Measurements from ENCODE around the gene IRF4.

Gene IRF4

DNA sequence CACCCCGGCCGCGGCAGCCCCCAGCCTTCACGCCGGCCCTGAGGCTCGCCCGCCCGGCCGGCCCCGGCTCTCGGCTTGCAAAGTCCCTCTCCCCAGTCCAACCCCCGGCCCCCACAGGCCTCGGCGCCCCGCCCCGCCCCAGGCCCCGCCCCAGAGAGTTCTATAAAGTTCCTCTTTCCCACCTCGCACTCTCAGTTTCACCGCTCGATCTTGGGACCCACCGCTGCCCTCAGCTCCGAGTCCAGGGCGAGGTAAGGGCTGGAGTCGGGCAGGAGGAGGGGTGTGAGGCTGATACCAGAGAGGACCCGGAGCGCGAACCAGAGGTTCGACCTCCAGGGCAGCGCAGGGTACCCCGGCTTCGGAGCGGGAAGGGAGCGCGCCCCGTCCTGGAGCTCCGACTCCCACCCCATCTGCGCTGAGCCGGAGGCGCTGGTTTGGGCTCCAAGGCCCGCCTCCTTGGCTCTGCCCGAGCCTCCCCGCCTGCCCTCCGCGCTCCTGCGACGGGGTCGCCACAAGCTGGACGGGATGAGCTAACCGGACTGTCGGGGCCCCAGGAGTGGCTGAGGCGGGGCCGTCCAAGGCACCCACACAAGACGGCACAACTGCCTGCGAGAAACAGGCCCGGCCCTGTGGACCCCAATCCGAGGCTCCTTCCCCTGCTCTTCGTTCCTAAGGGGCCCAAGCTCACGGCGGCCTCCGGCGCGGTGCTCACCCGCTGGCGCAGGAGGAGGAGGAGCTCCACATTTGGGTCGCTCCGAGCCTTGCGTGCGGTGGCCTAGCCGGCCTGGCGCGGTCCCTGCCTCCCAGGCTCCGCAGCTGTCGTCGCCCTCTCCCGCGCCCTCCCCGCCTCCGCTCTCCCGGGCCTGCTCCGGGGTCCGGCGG, at the start of gene IRF4:
Gene IRF4 (plus strand): TSS at position 194 of the 882 bp plus-strand sequence. CDS start 1,401 bp downstream, outside the sequence.
- no peak within 1 kb of the TSS for H3K4me3 ChIP-seq (replicated peaks; ENCODE audit: low read depth, low read length)
- no peak for DNase-seq (ENCODE audit: extremely low read depth, low read depth)
- TF ChIP-seq, protein P1, sequence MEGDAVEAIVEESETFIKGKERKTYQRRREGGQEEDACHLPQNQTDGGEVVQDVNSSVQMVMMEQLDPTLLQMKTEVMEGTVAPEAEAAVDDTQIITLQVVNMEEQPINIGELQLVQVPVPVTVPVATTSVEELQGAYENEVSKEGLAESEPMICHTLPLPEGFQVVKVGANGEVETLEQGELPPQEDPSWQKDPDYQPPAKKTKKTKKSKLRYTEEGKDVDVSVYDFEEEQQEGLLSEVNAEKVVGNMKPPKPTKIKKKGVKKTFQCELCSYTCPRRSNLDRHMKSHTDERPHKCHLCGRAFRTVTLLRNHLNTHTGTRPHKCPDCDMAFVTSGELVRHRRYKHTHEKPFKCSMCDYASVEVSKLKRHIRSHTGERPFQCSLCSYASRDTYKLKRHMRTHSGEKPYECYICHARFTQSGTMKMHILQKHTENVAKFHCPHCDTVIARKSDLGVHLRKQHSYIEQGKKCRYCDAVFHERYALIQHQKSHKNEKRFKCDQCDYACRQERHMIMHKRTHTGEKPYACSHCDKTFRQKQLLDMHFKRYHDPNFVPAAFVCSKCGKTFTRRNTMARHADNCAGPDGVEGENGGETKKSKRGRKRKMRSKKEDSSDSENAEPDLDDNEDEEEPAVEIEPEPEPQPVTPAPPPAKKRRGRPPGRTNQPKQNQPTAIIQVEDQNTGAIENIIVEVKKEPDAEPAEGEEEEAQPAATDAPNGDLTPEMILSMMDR (IDR thresholded peaks at IDR 0.05; ENCODE audit: low read depth, low read length, missing control alignments) = no peak

DNA sequence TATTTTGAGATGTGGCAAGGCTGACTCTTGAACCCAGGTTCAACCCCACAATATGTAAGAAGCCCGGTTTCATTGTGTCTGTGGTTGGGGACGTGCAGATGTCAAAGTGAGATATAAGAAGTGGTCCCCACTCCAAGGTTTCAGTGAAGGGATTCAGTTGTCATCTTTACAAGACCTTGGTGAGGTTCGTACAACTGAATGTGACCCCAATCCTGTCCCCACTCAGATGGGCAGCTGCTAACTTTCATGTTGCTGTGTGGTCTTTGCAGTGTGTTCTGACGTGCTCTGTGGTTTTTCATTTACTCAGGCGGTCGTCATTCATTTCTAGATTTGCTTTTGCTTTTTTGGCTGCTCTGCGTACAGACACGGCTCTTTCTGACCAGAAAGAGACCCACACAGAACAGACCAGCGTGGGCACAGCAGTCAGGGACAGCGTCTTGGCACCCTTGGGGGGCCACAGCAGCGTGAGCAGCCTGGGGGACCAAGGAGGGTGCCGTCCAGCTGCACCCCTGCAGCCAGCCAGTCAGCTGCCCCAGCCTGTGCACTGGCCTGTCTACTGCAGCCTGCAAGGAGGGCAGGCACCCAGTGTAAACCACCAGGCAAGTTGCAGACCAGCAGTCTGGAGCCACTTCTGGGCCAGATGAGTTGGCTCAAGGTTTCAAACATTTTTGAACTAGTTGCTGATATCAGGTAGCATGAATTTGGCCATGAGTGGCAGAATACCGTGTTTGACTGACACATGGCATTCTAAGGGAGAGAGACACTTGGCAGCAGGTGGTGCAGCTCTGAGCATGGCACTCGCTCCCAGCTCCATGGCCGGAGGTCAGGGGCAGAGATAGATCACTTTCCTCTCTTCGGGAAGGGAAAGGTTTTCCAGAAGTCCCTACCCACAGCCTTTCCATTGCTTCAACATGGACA, 49.4 kb upstream of the IRF4 start:
- TF ChIP-seq, protein P1 (IDR thresholded peaks at IDR 0.05; ENCODE audit: low read depth, low read length, missing control alignments) = no peak
- H3K4me3 ChIP-seq (replicated peaks; ENCODE audit: low read depth, low read length) = no peak overlapping the region
- no peak for DNase-seq (ENCODE audit: extremely low read depth, low read depth)

DNA sequence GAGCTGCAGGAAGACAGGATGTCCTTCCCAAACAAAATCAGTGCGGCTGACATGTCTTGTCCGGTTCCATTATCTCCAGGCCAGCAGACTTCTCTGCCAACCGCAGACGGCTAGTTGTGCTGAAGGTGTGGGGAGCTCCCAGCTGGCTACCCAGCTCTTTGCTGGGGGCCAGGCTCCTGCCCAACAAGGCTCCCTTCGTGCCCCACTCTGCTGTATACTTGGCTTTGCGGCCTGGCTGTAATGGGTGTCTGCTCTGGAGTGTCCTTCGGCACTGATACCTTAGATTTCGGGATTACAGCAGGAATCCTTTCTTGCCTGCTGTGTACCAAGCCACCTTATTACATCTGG, 48.7 kb upstream of the IRF4 start:
- H3K4me3 ChIP-seq (replicated peaks; ENCODE audit: low read depth, low read length) = no peak overlapping the region
- no peak for DNase-seq (ENCODE audit: extremely low read depth, low read depth)
- TF ChIP-seq, protein P1 (IDR thresholded peaks at IDR 0.05; ENCODE audit: low read depth, low read length, missing control alignments) = no peak

DNA sequence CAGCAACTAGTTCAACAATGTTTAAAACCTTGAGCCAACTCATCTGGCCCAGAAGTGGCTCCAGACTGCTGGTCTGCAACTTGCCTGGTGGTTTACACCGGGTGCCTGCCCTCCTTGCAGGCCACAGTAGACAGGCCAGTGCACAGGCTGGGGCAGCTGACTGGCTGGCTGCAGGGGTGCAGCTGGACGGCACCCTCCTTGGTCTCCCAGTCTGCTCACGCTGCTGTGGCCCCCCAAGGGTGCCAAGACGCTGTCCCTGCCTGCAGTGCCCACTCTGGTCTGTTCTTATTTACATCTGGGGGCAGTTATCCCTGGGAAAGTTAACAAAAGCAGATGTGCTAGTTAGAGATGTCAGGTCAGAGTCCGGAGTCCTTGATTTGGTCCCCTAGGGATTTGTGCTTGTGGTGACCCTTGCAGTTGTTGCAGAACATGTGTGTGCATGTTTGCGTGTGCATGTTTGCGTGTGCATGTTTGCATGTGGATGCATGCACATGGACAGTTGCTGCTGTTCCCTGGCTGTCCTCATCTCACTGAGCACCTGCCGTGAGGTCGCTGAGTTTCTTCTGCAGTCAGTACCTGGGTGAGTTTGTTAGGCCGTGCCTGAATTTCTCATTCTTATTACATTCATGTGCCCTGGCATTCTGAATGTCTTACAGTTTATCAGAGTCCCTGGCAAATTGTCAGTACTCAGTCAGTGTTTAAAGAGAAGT, 48.2 kb upstream of the IRF4 start:
- DNase-seq (ENCODE audit: extremely low read depth, low read depth) = no peak
- no peak overlapping the region for H3K4me3 ChIP-seq (replicated peaks; ENCODE audit: low read depth, low read length)
- TF ChIP-seq, protein P1 (IDR thresholded peaks at IDR 0.05; ENCODE audit: low read depth, low read length, missing control alignments) = no peak

DNA sequence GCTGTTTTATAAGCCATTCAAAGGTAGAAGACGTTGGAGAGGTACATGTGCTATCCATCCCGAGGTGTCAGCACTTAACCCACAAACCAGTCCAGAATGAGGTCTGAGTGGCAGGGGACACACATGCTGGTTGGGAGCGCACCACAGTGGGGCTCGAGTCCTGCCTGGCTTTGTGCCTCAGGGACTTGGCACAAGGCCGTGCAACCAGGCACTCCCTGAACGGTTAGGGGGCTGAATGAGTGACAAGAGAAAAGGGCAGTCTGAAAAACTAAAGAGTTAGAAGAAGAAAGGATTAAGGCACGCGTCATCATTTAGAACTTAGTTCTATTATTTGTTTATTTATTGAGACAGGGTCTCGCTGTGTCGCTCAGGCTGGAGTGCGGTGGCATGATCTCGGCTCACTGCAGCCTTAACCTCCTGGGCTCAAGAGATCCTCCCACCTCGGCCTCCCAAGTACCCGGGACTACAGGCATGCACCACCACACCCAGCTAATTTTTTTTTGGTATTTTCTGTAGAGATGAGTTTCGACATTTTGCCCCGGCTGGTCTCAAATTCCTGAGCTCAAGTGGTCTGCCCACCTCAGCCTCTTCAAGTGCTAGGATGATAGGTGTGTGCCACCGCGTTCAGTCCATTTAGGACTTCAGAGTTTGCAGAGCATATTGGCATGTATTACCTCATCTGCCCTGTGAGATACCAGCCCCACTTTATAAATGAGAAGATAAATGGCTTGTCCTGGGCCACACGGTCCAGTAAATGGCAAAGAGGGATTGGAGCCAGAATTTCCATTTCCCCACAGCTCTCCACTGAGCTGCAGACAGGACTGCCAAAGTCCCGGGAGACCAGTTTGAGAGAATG, 47.4 kb upstream of the IRF4 start:
- no peak for DNase-seq (ENCODE audit: extremely low read depth, low read depth)
- no peak overlapping the region for H3K4me3 ChIP-seq (replicated peaks; ENCODE audit: low read depth, low read length)
- TF ChIP-seq, protein P1 (IDR thresholded peaks at IDR 0.05; ENCODE audit: low read depth, low read length, missing control alignments) = no peak

All from HFF-Myc (cell line).